GM12865 (cell line): ENCODE measurements around the gene TMEM44.

ENCODE experiments used
- DNase-seq: peaks from one replicate; pipeline ENCODE4 v3.0.0; 2010; ENCODE audit warnings: low read depth
- H3K4me3 ChIP-seq: 2 replicates; pipeline ENCODE4 v1.5.1; 2011; ENCODE audit warnings: mild to moderate bottlenecking, low read depth, low read length, control low read depth
- CTCF ChIP-seq: IDR thresholded peaks from 2 replicates; pipeline ENCODE4 v1.5.1; 2011; ENCODE audit warnings: low read length, control low read depth, low read depth, inconsistent platforms; ENCODE audit not compliant: insufficient read depth; ENCODE audit errors: missing control alignments

Gene TMEM44

GRCh38 chr3:194622621-194623340, 10.4 kb downstream of the TMEM44 start:
- DNase-seq, result no peak
- no peak overlapping the region for H3K4me3 ChIP-seq

GRCh38 chr3:194621947-194622346, 11.3 kb downstream of the TMEM44 start:
- TF ChIP-seq CTCF, result no peak
- DNase-seq, result no peak
- H3K4me3 ChIP-seq, result no peak overlapping the region

More at GRCh38 chr3:194622621-194623340, 10.4 kb downstream of the TMEM44 start:
- TF ChIP-seq CTCF, result no peak

GRCh38 chr3:194620196-194620595, 13.0 kb downstream of the TMEM44 start:
- H3K4me3 ChIP-seq, result no peak overlapping the region
- TF ChIP-seq CTCF, result no peak
- DNase-seq, result no peak

- TF ChIP-seq CTCF, result no peak
- no peak overlapping the region for H3K4me3 ChIP-seq
Measured at GRCh38 chr3:194619741-194620140, 13.5 kb downstream of the TMEM44 start.

DNA sequence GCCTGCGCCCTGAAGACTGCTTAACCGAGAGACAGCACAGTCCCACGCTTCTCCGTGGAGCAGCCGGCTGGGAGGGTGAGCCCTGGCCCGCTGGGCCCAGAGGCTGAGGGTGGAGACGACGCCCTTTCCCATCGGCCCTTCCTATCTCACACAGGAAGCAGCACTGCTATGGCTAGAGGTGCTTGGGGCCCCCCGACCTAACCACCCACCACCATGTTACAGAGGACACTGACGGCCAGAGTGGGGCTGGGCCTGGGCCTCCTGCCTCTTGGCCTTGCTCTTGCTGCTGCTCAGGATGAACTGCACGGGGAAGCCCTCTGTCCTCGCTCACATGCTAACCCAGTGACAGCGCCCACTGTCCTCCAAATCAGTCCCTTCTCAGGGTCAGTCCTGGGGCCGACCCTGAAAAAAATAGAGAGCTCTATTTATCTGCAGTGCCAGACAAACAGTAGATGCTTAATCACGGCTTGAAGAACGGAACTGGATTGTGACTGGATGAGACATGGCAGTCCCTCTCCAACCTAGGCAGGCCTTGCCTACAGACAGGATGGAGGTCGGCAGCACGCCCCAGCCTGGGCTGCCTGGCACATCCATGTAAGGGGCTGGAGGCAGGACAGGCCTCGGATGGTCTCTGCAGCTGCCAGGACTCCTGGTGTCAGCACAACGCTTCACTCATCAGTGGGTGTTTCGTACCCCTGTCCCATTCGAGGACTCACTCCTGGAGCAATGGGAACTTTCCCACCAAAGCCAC, 14.2 kb downstream of the TMEM44 start:
- no peak overlapping the region for H3K4me3 ChIP-seq
- no peak for TF ChIP-seq CTCF
- DNase-seq, result no peak

More at GRCh38 chr3:194619741-194620140, 13.5 kb downstream of the TMEM44 start:
- DNase-seq, result no peak

DNA sequence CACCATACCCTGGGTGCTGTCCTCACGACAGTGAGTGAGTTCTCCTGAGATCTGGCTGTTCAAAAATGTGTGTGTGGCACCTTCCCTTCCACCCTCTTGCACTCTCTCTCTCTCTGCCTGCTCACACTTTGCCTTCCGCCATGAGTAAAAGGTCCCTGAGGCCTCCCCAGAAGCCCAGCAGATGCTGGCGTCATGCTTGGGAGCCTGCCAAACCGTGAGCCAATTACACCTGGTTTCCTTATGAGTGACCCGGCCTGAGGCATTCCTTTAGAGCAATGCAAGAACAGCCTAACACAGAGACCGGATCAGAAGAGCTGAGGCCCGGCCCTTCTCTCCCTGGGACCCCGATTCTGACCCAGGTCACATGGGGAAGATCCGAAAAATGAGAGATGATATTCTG, 15.4 kb downstream of the TMEM44 start:
- no peak for TF ChIP-seq CTCF
- H3K4me3 ChIP-seq, result no peak overlapping the region
- peak; percentile 36 for DNase-seq
